HG03135 (cell line): ENCODE results near the gene ATP1B2.
"Not testable (repeated sequence)": the region's sequence is repeated elsewhere in the genome, so short reads cannot be mapped to it uniquely, and the experiment has no call there.

Experiments used
- ATAC-seq: cut with Tn5 transposase; IDR thresholded peaks from one replicate; pipeline ENCODE4 v1.9.1; 2021; ENCODE audit warnings: mild to moderate bottlenecking, moderate library complexity; ENCODE audit not compliant: unreplicated experiment

Gene ATP1B2

GRCh38 chr17:7633093-7633492 is 17.6 kb upstream of the ATP1B2 start:
- no peak for ATAC-seq

DNA sequence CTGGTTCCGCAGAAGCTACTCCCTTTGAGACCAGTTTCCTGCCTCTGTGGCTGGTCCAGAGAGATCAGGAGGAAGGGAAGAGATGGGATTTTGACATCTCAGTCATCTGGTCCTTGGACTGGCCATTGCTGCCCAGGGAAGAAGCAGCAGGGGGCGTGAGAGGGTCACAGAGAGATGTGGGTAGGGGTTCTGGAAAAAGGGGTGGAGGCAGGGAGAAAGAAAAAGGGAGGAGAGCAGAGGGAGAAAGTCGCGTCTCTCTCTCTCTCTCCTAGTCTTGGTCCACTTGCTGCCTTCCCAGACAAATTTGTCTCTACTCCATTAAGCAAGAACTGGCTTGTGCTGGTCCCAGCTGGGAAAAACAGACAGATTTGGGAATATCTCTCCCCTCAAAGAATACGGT is 16.3 kb upstream of the ATP1B2 start:
- no peak for ATAC-seq

DNA sequence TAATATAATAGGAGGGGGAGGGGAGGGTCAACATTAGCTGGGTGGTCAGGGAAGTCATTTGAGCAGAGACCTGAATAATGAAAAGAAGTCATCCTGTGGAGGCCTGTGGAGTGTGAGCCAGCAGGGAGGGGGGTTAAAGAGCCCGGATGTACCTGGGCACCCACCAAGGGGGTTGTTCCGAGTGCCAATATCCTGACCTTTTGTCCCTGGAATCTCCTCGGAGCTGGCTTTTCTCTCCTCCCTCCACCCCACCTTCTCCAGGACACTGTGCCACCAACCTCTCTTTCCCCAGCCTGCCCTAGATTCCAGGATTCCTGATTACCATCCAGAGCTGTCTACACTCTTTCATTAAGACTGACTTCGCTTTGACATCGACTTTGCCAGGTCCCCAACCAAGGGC is 14.6 kb upstream of the ATP1B2 start:
- ATAC-seq: no peak

GRCh38 chr17:7640783-7641182 is 9.9 kb upstream of the ATP1B2 start:
- no peak for ATAC-seq

DNA sequence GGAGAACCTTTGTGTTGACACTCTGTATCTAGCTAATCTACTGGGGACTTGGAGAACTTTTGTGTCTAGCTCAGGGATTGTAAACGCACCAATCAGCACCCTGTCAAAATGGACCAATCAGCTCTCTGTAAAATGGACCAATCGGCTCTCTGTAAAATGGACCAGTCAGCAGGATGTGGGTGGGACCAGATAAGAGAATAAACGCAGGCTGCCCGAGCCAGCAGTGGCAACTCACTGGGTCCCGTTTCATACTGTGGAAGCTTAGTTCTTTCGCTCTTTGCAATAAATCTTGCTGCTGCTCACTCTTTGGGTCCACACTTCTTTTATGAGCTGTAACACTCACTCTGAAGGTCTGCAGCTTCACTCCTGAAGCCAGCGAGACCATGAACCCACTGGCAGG is 9.1 kb upstream of the ATP1B2 start:
- ATAC-seq: not testable (repeated sequence)

DNA sequence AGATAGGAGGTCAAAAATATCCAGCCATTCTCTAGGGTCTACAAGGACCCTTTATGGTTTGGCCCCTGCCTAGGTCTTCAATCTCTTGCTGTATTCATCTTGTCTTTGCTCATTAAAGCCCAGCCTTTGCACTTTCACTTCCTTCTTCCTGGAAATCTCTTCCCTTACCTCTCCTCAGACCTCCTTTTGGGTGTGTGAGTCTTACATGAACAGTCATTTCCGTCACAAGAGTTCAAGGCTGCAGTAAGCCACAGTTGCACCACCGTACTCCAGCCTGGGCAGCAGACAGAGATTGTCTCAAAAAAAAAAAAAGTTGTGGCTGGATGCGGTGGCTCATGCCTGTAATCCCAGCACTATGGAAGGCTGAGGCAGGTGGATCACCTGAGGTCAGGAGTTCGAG is 6.0 kb upstream of the ATP1B2 start:
- no peak for ATAC-seq

GRCh38 chr17:7646457-7646856 is 4.3 kb upstream of the ATP1B2 start:
- ATAC-seq: no peak

- ATAC-seq: no peak
Measured at GRCh38 chr17:7647018-7647417, 3.7 kb upstream of the ATP1B2 start.

DNA sequence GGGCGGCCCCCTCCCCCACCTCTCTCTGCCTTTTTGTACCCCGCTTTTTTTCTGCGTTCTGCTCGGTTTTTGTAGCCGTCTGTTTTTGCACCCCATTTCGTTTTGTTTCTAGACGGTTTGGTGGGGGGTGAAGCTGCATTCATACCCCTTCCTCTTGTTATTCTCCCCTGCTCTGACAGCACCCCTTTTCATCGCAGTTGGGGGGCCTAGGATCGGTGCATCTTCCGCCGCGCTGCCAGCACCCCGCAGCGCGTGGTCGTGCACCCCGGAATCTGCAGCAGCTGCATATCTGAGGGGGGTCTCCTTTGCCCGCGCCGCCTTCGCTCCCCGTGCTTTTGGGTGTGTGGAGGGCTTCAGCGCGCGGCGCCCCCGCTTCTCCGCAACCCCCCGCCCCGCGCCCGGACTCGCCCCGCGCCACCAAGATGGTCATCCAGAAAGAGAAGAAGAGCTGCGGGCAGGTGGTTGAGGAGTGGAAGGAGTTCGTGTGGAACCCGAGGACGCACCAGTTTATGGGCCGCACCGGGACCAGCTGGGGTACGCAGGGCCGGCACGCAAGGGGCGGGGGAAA is 455 bp downstream of the ATP1B2 start:
- ATAC-seq: no peak

DNA sequence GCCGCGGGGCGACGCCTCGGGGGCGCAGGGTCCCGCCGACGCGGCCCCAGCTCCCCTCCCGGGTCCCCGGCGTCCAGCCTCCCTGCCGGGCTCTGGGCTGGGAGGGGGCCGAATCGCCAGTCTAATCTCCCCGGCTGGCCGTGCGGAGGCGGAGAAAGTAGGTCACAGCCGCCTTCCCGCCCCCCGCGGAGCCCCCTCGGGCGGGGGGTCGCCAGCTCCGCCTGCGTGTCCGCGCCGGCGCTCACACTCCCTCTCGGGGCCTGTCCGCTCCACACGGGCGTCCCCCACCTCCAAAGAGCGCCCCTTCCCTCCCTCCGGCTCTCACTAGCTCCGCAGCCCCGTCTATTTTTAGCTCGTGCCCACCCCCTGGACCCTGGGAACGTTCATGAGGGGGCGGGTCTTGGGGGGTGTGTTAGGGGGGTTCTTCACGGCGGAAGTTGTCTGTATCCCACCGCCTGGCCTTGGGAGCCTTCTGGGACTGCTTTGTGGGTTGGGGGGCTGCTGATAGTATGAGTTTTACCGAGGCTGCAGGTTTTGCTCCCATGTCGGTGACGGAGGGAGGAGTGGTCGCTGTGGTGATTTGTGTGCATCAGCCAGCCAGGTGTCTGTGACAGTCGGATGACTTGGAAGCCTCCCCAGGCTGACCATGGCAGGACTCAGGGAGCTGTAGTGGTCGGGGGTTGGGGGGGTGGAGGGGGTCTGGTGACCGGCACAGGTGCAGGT is 1.1 kb downstream of the ATP1B2 start:
- ATAC-seq: no peak

DNA sequence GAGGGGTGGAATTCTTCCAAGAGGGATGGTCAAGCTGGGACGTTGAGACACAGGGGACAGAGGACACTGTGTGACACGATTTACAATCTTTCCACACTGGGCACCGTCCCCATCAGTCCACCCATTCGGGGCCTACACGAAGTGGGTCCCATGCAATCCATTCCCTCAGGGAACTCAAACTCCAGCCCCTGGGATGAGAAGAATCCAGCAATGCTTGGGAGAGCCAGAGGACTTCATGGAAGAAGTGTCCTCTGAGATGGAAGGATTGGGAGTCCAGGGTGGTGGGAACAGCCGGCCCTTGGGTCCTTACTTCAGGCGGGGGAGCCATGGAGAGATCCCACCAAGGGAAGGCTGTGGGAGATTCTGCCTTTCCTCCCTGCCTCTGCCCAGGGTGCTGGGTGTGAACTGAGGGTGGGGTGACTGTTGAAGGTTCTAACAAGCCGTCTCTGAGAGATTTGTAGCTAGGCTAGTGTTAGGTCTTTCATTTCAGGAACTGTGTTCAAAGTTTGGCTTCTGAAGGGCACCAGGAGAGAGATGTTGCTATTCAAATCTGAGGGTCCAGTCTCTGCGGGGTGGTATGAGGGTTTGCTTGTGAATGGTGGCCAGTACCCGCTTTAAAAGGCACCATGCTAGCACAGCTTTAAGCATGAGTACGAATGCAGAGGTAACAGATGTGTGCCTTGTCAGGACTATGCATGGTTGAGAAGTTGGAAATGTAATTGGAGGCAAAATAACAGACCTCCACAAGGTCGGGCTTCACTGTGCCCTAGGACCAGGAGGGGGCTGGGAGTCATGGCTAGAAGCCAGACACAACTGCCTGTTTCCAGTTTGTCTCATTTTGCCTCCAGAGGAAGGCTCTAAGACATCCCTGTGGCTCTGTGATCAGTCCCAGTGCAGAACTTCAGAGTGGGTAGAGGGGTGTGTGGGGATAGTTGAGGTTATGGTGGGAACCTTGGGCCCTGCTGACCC is 1.9 kb downstream of the ATP1B2 start:
- ATAC-seq: no peak

GRCh38 chr17:7654832-7655540 is 4.3 kb downstream of the ATP1B2 start:
- no peak for ATAC-seq

DNA sequence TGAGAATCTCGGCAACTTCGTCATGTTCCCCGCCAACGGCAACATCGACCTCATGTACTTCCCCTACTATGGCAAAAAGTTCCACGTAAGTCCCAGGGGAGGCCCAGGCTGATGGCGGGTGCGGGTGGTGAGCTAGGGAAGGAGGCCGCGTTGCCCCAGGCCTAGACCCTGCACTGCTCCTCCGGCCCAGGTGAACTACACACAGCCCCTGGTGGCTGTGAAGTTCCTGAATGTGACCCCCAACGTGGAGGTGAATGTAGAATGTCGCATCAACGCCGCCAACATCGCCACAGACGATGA is 4.8 kb downstream of the ATP1B2 start:
- no peak for ATAC-seq

- ATAC-seq: no peak
Measured at GRCh38 chr17:7656958-7657609, 6.4 kb downstream of the ATP1B2 start.

DNA sequence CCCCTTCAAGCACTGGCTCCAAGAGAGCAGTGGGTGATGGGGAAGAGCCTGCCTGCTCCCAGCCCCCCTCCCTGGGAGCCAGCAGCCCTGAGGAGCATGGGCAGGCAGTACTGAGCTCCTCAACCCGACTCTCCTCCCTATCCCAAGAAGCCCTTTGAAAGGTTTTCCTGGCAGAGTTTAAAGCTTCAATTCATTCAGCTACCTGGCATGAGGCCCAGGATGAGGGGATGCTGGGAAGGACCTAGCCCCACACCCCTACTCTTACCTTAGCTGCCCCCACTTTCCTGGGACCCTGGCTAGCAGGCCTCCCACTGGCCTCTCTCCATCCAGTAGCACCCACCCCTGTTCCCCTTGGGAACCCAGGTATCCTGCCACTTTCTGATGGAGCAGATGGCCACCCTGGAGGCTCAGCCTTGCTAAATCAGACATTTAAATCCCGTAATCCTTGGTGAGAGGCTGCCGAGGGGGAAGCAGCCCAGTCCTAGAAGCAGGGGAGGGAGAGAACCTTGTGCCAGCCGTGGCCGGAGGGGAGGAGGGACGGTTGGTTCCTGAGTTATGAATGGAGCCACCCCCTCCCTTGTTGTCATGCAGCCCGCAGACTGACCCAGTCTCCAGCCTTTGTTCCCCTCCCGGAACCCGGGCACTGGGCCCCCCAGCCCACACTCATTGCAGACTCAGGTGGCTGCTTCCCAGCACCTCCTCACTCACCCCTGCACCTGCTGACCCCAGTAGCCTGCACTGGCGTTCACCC is 17.1 kb downstream of the ATP1B2 start:
- no peak for ATAC-seq

GRCh38 chr17:7668482-7668881 is 17.8 kb downstream of the ATP1B2 start:
- no peak for ATAC-seq

- no peak for ATAC-seq
Measured at GRCh38 chr17:7673239-7673638, 22.5 kb downstream of the ATP1B2 start.

DNA sequence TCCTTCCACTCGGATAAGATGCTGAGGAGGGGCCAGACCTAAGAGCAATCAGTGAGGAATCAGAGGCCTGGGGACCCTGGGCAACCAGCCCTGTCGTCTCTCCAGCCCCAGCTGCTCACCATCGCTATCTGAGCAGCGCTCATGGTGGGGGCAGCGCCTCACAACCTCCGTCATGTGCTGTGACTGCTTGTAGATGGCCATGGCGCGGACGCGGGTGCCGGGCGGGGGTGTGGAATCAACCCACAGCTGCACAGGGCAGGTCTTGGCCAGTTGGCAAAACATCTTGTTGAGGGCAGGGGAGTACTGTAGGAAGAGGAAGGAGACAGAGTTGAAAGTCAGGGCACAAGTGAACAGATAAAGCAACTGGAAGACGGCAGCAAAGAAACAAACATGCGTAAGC is 24.2 kb downstream of the ATP1B2 start:
- no peak for ATAC-seq

- ATAC-seq: no peak
Measured at GRCh38 chr17:7676533-7676932, 25.8 kb downstream of the ATP1B2 start.

- ATAC-seq: no peak
Measured at GRCh38 chr17:7677388-7678067, 26.8 kb downstream of the ATP1B2 start.
